Measurements from ENCODE around the gene PRPS2.

PRPS2 gene

GRCh38 chrX:12791257-12792228, at the start of gene PRPS2:
PRPS2 (plus strand) TSS chrX:12791412; CDS start chrX:12791498, 86 bp downstream.
- H3K9me3 ChIP-seq (ENCODE audit: control insufficient read depth in 5 of 5, low read length in 5 of 5) = peaks cover 0 to 33% (median 10%) of the 10 kb centered on the region in 5 donors
- H3K27ac ChIP-seq (ENCODE audit: low read depth, low read length) = no peak within 1 kb of the TSS
- H3K27me3 ChIP-seq (ENCODE audit: control insufficient read depth in 5 of 5, insufficient read depth in 4 of 5, low read length in 5 of 5) = peaks cover 0 to 14% (median 7%) of the 10 kb centered on the region in 5 donors
- peak within 1 kb of the TSS; percentile 62 to 71 (median 70) for H3K4me3 ChIP-seq (ENCODE audit: low read depth in 1 of 5, low read length in 5 of 5)
- H3K9ac ChIP-seq (ENCODE audit: low read length in 5 of 5) = peak within 1 kb of the TSS in 3 of 5 donors; percentile 30 to 61 (median 58)
- H3K4me1 ChIP-seq (ENCODE audit: control insufficient read depth in 5 of 5, insufficient read depth in 5 of 5, low read length in 5 of 5) = peaks cover 0 to 10% (median 8%) of the 10 kb centered on the region in 5 donors
- no peaks in the 10 kb centered on the region for H3K36me3 ChIP-seq (ENCODE audit: control insufficient read depth in 5 of 5, insufficient read depth in 5 of 5, low read length in 5 of 5)

- peaks cover 0 to 8% (median 0%) of the 10 kb centered on the region in 5 donors for H3K27me3 ChIP-seq (ENCODE audit: control insufficient read depth in 5 of 5, insufficient read depth in 4 of 5, low read length in 5 of 5)
- H3K27ac ChIP-seq (ENCODE audit: low read depth, low read length) = no peak overlapping the region
- no peaks in the 10 kb centered on the region for H3K4me1 ChIP-seq (ENCODE audit: control insufficient read depth in 5 of 5, insufficient read depth in 5 of 5, low read length in 5 of 5)
- no peaks in the 10 kb centered on the region for H3K36me3 ChIP-seq (ENCODE audit: control insufficient read depth in 5 of 5, insufficient read depth in 5 of 5, low read length in 5 of 5)
- peaks cover 0 to 2% (median 0%) of the 10 kb centered on the region in 5 donors for H3K9me3 ChIP-seq (ENCODE audit: control insufficient read depth in 5 of 5, low read length in 5 of 5)
- H3K4me3 ChIP-seq (ENCODE audit: low read depth in 1 of 5, low read length in 5 of 5) = no peak overlapping the region
- no peak overlapping the region for H3K9ac ChIP-seq (ENCODE audit: low read length in 5 of 5)
Measured at GRCh38 chrX:12741416-12741815, 49.8 kb upstream of the PRPS2 start.

- Histone ChIP-seq H3K4me3 (ENCODE audit: low read depth in 1 of 5, low read length in 5 of 5) (no peak overlapping the region), H3K36me3 (ENCODE audit: control insufficient read depth in 5 of 5, insufficient read depth in 5 of 5, low read length in 5 of 5) (no peaks in the 10 kb centered on the region), H3K4me1 (ENCODE audit: control insufficient read depth in 5 of 5, insufficient read depth in 5 of 5, low read length in 5 of 5) (no peaks in the 10 kb centered on the region), H3K9ac (ENCODE audit: low read length in 5 of 5) (no peak overlapping the region), H3K27ac (ENCODE audit: low read depth, low read length) (no peak overlapping the region), H3K27me3 (ENCODE audit: control insufficient read depth in 5 of 5, insufficient read depth in 4 of 5, low read length in 5 of 5) (peaks cover 0 to 5% (median 0%) of the 10 kb centered on the region in 5 donors), H3K9me3 (ENCODE audit: control insufficient read depth in 5 of 5, low read length in 5 of 5) (peaks cover 7 to 17% (median 11%) of the 10 kb centered on the region in 5 donors)
Measured at GRCh38 chrX:12747433-12747832, 43.8 kb upstream of the PRPS2 start.

- Histone ChIP-seq H3K9ac (ENCODE audit: low read length in 5 of 5) (no peak overlapping the region), H3K27me3 (ENCODE audit: control insufficient read depth in 5 of 5, insufficient read depth in 4 of 5, low read length in 5 of 5) (peaks cover 0 to 5% (median 0%) of the 10 kb centered on the region in 5 donors), H3K9me3 (ENCODE audit: control insufficient read depth in 5 of 5, low read length in 5 of 5) (peaks cover 7 to 17% (median 12%) of the 10 kb centered on the region in 5 donors), H3K27ac (ENCODE audit: low read depth, low read length) (no peak overlapping the region), H3K4me1 (ENCODE audit: control insufficient read depth in 5 of 5, insufficient read depth in 5 of 5, low read length in 5 of 5) (no peaks in the 10 kb centered on the region), H3K4me3 (ENCODE audit: low read depth in 1 of 5, low read length in 5 of 5) (no peak overlapping the region), H3K36me3 (ENCODE audit: control insufficient read depth in 5 of 5, insufficient read depth in 5 of 5, low read length in 5 of 5) (no peaks in the 10 kb centered on the region)
Measured at GRCh38 chrX:12751887-12752286, 39.3 kb upstream of the PRPS2 start.

GRCh38 chrX:12753366-12753765, 37.8 kb upstream of the PRPS2 start:
- Histone ChIP-seq H3K9ac (ENCODE audit: low read length in 5 of 5) (no peak overlapping the region), H3K4me1 (ENCODE audit: control insufficient read depth in 5 of 5, insufficient read depth in 5 of 5, low read length in 5 of 5) (no peaks in the 10 kb centered on the region), H3K27me3 (ENCODE audit: control insufficient read depth in 5 of 5, insufficient read depth in 4 of 5, low read length in 5 of 5) (peaks cover 0 to 3% (median 0%) of the 10 kb centered on the region in 5 donors), H3K27ac (ENCODE audit: low read depth, low read length) (no peak overlapping the region), H3K4me3 (ENCODE audit: low read depth in 1 of 5, low read length in 5 of 5) (no peak overlapping the region), H3K9me3 (ENCODE audit: control insufficient read depth in 5 of 5, low read length in 5 of 5) (peaks cover 8 to 17% (median 12%) of the 10 kb centered on the region in 5 donors), H3K36me3 (ENCODE audit: control insufficient read depth in 5 of 5, insufficient read depth in 5 of 5, low read length in 5 of 5) (no peaks in the 10 kb centered on the region)

GRCh38 chrX:12758291-12758690, 32.9 kb upstream of the PRPS2 start:
- H3K4me3 ChIP-seq (ENCODE audit: low read depth in 1 of 5, low read length in 5 of 5) = no peak overlapping the region
- H3K27ac ChIP-seq (ENCODE audit: low read depth, low read length) = no peak overlapping the region
- no peaks in the 10 kb centered on the region for H3K4me1 ChIP-seq (ENCODE audit: control insufficient read depth in 5 of 5, insufficient read depth in 5 of 5, low read length in 5 of 5)
- H3K9ac ChIP-seq (ENCODE audit: low read length in 5 of 5) = no peak overlapping the region
- H3K27me3 ChIP-seq (ENCODE audit: control insufficient read depth in 5 of 5, insufficient read depth in 4 of 5, low read length in 5 of 5) = peaks cover 0 to 8% (median 0%) of the 10 kb centered on the region in 5 donors
- peaks cover 0 to 7% (median 3%) of the 10 kb centered on the region in 5 donors for H3K9me3 ChIP-seq (ENCODE audit: control insufficient read depth in 5 of 5, low read length in 5 of 5)
- no peaks in the 10 kb centered on the region for H3K36me3 ChIP-seq (ENCODE audit: control insufficient read depth in 5 of 5, insufficient read depth in 5 of 5, low read length in 5 of 5)

- Histone ChIP-seq H3K27ac (ENCODE audit: low read depth, low read length) (no peak overlapping the region), H3K9me3 (ENCODE audit: control insufficient read depth in 5 of 5, low read length in 5 of 5) (no peaks in the 10 kb centered on the region), H3K4me3 (ENCODE audit: low read depth in 1 of 5, low read length in 5 of 5) (no peak overlapping the region), H3K27me3 (ENCODE audit: control insufficient read depth in 5 of 5, insufficient read depth in 4 of 5, low read length in 5 of 5) (peaks cover 5 to 12% (median 10%) of the 10 kb centered on the region in 5 donors), H3K4me1 (ENCODE audit: control insufficient read depth in 5 of 5, insufficient read depth in 5 of 5, low read length in 5 of 5) (peaks cover 0 to 7% (median 0%) of the 10 kb centered on the region in 5 donors), H3K36me3 (ENCODE audit: control insufficient read depth in 5 of 5, insufficient read depth in 5 of 5, low read length in 5 of 5) (no peaks in the 10 kb centered on the region), H3K9ac (ENCODE audit: low read length in 5 of 5) (no peak overlapping the region)
Measured at GRCh38 chrX:12767856-12768255, 23.4 kb upstream of the PRPS2 start.

- H3K36me3 ChIP-seq (ENCODE audit: control insufficient read depth in 5 of 5, insufficient read depth in 5 of 5, low read length in 5 of 5) = no peaks in the 10 kb centered on the region
- H3K4me1 ChIP-seq (ENCODE audit: control insufficient read depth in 5 of 5, insufficient read depth in 5 of 5, low read length in 5 of 5) = peaks cover 0 to 7% (median 0%) of the 10 kb centered on the region in 5 donors
- peaks cover 5 to 13% (median 11%) of the 10 kb centered on the region in 5 donors for H3K27me3 ChIP-seq (ENCODE audit: control insufficient read depth in 5 of 5, insufficient read depth in 4 of 5, low read length in 5 of 5)
- no peaks in the 10 kb centered on the region for H3K9me3 ChIP-seq (ENCODE audit: control insufficient read depth in 5 of 5, low read length in 5 of 5)
- H3K27ac ChIP-seq (ENCODE audit: low read depth, low read length) = no peak overlapping the region
- H3K4me3 ChIP-seq (ENCODE audit: low read depth in 1 of 5, low read length in 5 of 5) = no peak overlapping the region
- no peak overlapping the region for H3K9ac ChIP-seq (ENCODE audit: low read length in 5 of 5)
Measured at GRCh38 chrX:12768491-12768890, 22.7 kb upstream of the PRPS2 start.

GRCh38 chrX:12770440-12770839, 20.8 kb upstream of the PRPS2 start:
- H3K36me3 ChIP-seq (ENCODE audit: control insufficient read depth in 5 of 5, insufficient read depth in 5 of 5, low read length in 5 of 5) = no peaks in the 10 kb centered on the region
- H3K9ac ChIP-seq (ENCODE audit: low read length in 5 of 5) = no peak overlapping the region
- H3K27me3 ChIP-seq (ENCODE audit: control insufficient read depth in 5 of 5, insufficient read depth in 4 of 5, low read length in 5 of 5) = peaks cover 5 to 21% (median 15%) of the 10 kb centered on the region in 5 donors
- no peak overlapping the region for H3K27ac ChIP-seq (ENCODE audit: low read depth, low read length)
- H3K4me3 ChIP-seq (ENCODE audit: low read depth in 1 of 5, low read length in 5 of 5) = no peak overlapping the region
- peaks cover 0 to 7% (median 0%) of the 10 kb centered on the region in 5 donors for H3K4me1 ChIP-seq (ENCODE audit: control insufficient read depth in 5 of 5, insufficient read depth in 5 of 5, low read length in 5 of 5)
- no peaks in the 10 kb centered on the region for H3K9me3 ChIP-seq (ENCODE audit: control insufficient read depth in 5 of 5, low read length in 5 of 5)

Data from subcutaneous abdominal adipose tissue (tissue), 5 donors.